ENCODE data around the gene MAML2. TPM values are rescaled to one million over a fixed set of nuclear protein-coding genes. Genes with fewer than 3 reads are reported as not detected.

Gene MAML2
- total RNA-seq, 5 donors from 2014 or later (not counting 1 experiment from before 2014, with no cell fraction given) = 30.4 to 66.7 (median 35.1) TPM

GRCh38 chr11:96147186-96147585 lies 195.8 kb downstream of the MAML2 start:
- DNase-seq (no peak), ATAC-seq (replicated peaks in 1 of 4) (no peak)
- Mint-ChIP-seq H3K4me1 (peaks cover 40 to 59% (median 41%) of the 10 kb centered on the region in 3 donors), H3K9me3 (no peaks in the 10 kb centered on the region), H3K36me3 (peaks cover 19% of the 10 kb centered on the region), H3K4me3 (no peak overlapping the region), H3K27me3 (no peaks in the 10 kb centered on the region), H3K27ac (no peak overlapping the region)
- WGBS (ENCODE audit: insufficient coverage) = no CpG with 5 or more reads among the region's 2 CpGs
- POLR2A ChIA-PET = interaction anchor here in 1 of 2 donors (0.9 kb wide), 1 partner anchor 11 kb away, joined by 3 read pairs; no protein-coding TSS in a partner anchor
- Histone ChIP-seq H3K27ac (ENCODE audit: low read length) (no peak overlapping the region), H3K4me1 (ENCODE audit: control insufficient read depth in 1 of 2, extremely low read depth in 1 of 2, insufficient read depth in 2 of 2, low read length in 2 of 2) (no peaks in the 10 kb centered on the region), H3K27me3 (replicated peaks in 1 of 2; ENCODE audit: control insufficient read depth in 2 of 2, extremely low read depth in 1 of 2, insufficient read depth in 2 of 2, low read length in 1 of 2) (no peaks in the 10 kb centered on the region), H3K36me3 (ENCODE audit: control insufficient read depth in 2 of 2, extremely low read depth in 1 of 2, insufficient read depth in 1 of 2, low read length in 1 of 2) (peaks cover 0 to 4% of the 10 kb centered on the region in 2 donors), H3K4me3 (ENCODE audit: control insufficient read depth in 1 of 2, extremely low read depth in 1 of 2, low read length in 1 of 2) (no peak overlapping the region), H3K9me3 (no peaks in the 10 kb centered on the region)
- CTCF ChIA-PET = interaction anchor here in 1 of 2 donors (1.0 kb wide), 1 partner anchor 196 kb away, joined by 4 read pairs; the partner anchor contains the start of gene MAML2

- H3K36me3 ChIP-seq (ENCODE audit: control insufficient read depth in 2 of 2, extremely low read depth in 1 of 2, insufficient read depth in 1 of 2, low read length in 1 of 2) = peaks cover 0 to 4% of the 10 kb centered on the region in 2 donors
- H3K4me3 Mint-ChIP-seq = no peak overlapping the region
- peaks cover 42 to 60% (median 44%) of the 10 kb centered on the region in 3 donors for H3K4me1 Mint-ChIP-seq
- POLR2A ChIA-PET = interaction anchor here in 1 of 2 donors (0.9 kb wide), 1 partner anchor 11 kb away, joined by 3 read pairs; no protein-coding TSS in a partner anchor
- no peaks in the 10 kb centered on the region for H3K9me3 Mint-ChIP-seq
- H3K27ac Mint-ChIP-seq = no peak overlapping the region
- no peak overlapping the region for H3K27ac ChIP-seq (ENCODE audit: low read length)
- no peaks in the 10 kb centered on the region for H3K4me1 ChIP-seq (ENCODE audit: control insufficient read depth in 1 of 2, extremely low read depth in 1 of 2, insufficient read depth in 2 of 2, low read length in 2 of 2)
- H3K36me3 Mint-ChIP-seq = peaks cover 18% of the 10 kb centered on the region
- CTCF ChIA-PET = interaction anchor here in 1 of 2 donors (1.0 kb wide), 1 partner anchor 196 kb away, joined by 4 read pairs; the partner anchor contains the start of gene MAML2
- ATAC-seq (replicated peaks in 1 of 4) (no peak), DNase-seq (no peak)
- H3K27me3 ChIP-seq (replicated peaks in 1 of 2; ENCODE audit: control insufficient read depth in 2 of 2, extremely low read depth in 1 of 2, insufficient read depth in 2 of 2, low read length in 1 of 2) = no peaks in the 10 kb centered on the region
- no peaks in the 10 kb centered on the region for H3K27me3 Mint-ChIP-seq
- no peaks in the 10 kb centered on the region for H3K9me3 ChIP-seq
- no peak overlapping the region for H3K4me3 ChIP-seq (ENCODE audit: control insufficient read depth in 1 of 2, extremely low read depth in 1 of 2, low read length in 1 of 2)
Observed at GRCh38 chr11:96146765-96147164, 196.2 kb downstream of the MAML2 start.

DNA sequence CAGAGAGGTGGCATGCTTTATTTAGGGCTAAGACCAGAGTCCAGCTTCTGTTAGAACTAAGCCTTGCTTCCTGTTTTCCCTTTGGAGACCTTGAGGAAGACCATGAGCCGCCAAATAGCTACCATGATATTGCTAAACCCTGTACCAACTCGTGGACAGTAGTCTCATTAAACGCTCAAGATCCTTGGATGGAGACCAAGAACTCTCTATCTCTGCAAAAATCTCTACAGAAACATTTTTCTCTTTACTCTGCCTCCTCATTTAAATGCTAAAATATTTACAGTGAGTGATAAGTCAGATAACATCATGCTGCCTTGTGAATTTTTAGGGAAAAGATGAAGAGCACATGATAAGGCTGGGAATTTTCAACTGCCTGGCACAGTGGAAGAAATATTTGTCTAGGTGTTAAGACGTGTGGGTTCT lies 197.8 kb downstream of the MAML2 start:
- CTCF ChIA-PET = no interaction called here
- H3K27me3 Mint-ChIP-seq = no peaks in the 10 kb centered on the region
- POLR2A ChIA-PET = interaction anchor here in 1 of 2 donors (0.7 kb wide), 1 partner anchor 18 kb away, joined by 3 read pairs; no protein-coding TSS in a partner anchor
- Histone ChIP-seq H3K27ac (ENCODE audit: low read length) (no peak overlapping the region), H3K9me3 (no peaks in the 10 kb centered on the region), H3K4me1 (ENCODE audit: control insufficient read depth in 1 of 2, extremely low read depth in 1 of 2, insufficient read depth in 2 of 2, low read length in 2 of 2) (peaks cover 3 to 10% of the 10 kb centered on the region in 2 experiments), H3K27me3 (replicated peaks in 1 of 2; ENCODE audit: control insufficient read depth in 2 of 2, extremely low read depth in 1 of 2, insufficient read depth in 2 of 2, low read length in 1 of 2) (no peaks in the 10 kb centered on the region), H3K4me3 (ENCODE audit: control insufficient read depth in 1 of 2, extremely low read depth in 1 of 2, low read length in 1 of 2) (no peak overlapping the region), H3K36me3 (ENCODE audit: control insufficient read depth in 2 of 2, extremely low read depth in 1 of 2, insufficient read depth in 1 of 2, low read length in 1 of 2) (peaks cover 0 to 4% of the 10 kb centered on the region in 2 donors)
- peak overlapping the region; percentile 23 to 25 for H3K27ac Mint-ChIP-seq
- 96% methylated on average over 3 of the region's 4 CpGs for WGBS (ENCODE audit: insufficient coverage)
- H3K4me3 Mint-ChIP-seq = no peak overlapping the region
- H3K36me3 Mint-ChIP-seq = peaks cover 18% of the 10 kb centered on the region
- DNase-seq = no peak
- no peaks in the 10 kb centered on the region for H3K9me3 Mint-ChIP-seq
- H3K4me1 Mint-ChIP-seq = peaks cover 57 to 74% (median 60%) of the 10 kb centered on the region in 3 donors
- ATAC-seq (replicated peaks in 1 of 4) = no peak

DNA sequence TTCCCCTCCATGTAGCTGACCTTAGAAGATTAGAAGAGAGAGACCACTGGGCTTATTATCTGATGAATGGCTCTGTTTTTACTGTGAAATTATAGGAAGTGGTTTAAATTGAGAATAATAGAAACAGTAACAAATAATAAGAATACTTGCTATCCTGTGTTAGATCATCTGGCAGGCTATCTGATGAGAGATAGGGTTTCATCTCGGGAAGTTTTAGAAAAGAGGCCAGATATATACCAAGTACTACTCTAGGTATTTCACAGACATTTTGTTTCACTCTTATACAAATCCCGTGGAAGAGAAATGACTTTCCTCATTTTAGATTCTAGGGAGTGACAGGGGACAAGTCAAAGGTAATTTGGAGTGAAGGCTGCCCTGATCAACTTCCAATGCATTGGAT lies 198.4 kb downstream of the MAML2 start:
- peaks cover 18% of the 10 kb centered on the region for H3K36me3 Mint-ChIP-seq
- CTCF ChIA-PET = interaction anchor here (0.7 to 1.1 kb wide), 2 partner anchors 10 to 198 kb away, joined by 3 read pairs; partner anchors contain the start of gene MAML2 (in 1 of the 2)
- H3K4me3 Mint-ChIP-seq = no peak overlapping the region
- POLR2A ChIA-PET = no interaction called here
- peaks cover 63 to 81% (median 66%) of the 10 kb centered on the region in 3 donors for H3K4me1 Mint-ChIP-seq
- no peak for DNase-seq
- H3K9me3 Mint-ChIP-seq = no peaks in the 10 kb centered on the region
- no CpG with 5 or more reads among the region's 2 CpGs for WGBS (ENCODE audit: insufficient coverage)
- Histone ChIP-seq H3K27me3 (replicated peaks in 1 of 2; ENCODE audit: control insufficient read depth in 2 of 2, extremely low read depth in 1 of 2, insufficient read depth in 2 of 2, low read length in 1 of 2) (no peaks in the 10 kb centered on the region), H3K9me3 (no peaks in the 10 kb centered on the region), H3K27ac (ENCODE audit: low read length) (no peak overlapping the region), H3K4me1 (ENCODE audit: control insufficient read depth in 1 of 2, extremely low read depth in 1 of 2, insufficient read depth in 2 of 2, low read length in 2 of 2) (peaks cover 8 to 13% of the 10 kb centered on the region in 2 experiments), H3K4me3 (ENCODE audit: control insufficient read depth in 1 of 2, extremely low read depth in 1 of 2, low read length in 1 of 2) (no peak overlapping the region), H3K36me3 (ENCODE audit: control insufficient read depth in 2 of 2, extremely low read depth in 1 of 2, insufficient read depth in 1 of 2, low read length in 1 of 2) (peaks cover 0 to 4% of the 10 kb centered on the region in 2 donors)
- no peaks in the 10 kb centered on the region for H3K27me3 Mint-ChIP-seq
- no peak for ATAC-seq (replicated peaks in 1 of 4)
- peak overlapping the region in 1 of 2 donors; percentile 48 for H3K27ac Mint-ChIP-seq

DNA sequence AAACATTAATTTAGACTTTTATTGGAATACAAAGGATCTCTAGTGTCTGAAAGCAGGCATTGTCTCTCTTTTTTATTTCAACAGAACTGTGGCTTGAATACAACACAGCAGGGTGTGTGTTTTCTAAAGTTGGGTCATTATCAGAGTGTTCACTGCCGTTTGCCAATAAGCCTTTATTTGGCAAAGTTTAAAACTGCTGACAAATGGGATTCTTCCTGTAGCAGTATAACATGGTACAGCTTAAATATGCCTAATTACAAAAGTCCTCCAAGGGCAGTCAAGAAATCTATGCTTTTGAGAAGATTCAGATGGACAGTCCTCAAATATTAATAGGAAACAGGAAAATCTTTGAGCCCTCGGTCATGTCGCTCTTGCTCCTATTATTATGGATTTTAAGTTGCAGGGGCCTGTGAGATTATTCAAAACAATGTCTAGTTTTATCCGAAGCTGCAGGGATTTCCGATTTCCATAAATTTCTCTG lies 199.9 kb downstream of the MAML2 start:
- DNase-seq = no peak
- H3K4me1 ChIP-seq (ENCODE audit: control insufficient read depth in 1 of 2, extremely low read depth in 1 of 2, insufficient read depth in 2 of 2, low read length in 2 of 2) = peaks cover 8 to 13% of the 10 kb centered on the region in 2 experiments
- no peaks in the 10 kb centered on the region for H3K9me3 ChIP-seq
- H3K4me3 ChIP-seq (ENCODE audit: control insufficient read depth in 1 of 2, extremely low read depth in 1 of 2, low read length in 1 of 2) = no peak overlapping the region
- ATAC-seq (replicated peaks in 1 of 4) = no peak
- Mint-ChIP-seq H3K27me3 (no peaks in the 10 kb centered on the region), H3K4me3 (no peak overlapping the region), H3K9me3 (no peaks in the 10 kb centered on the region), H3K27ac (peak overlapping the region; percentile 39 to 64), H3K36me3 (peaks cover 17% of the 10 kb centered on the region), H3K4me1 (peaks cover 68 to 84% (median 78%) of the 10 kb centered on the region in 3 donors)
- H3K27me3 ChIP-seq (replicated peaks in 1 of 2; ENCODE audit: control insufficient read depth in 2 of 2, extremely low read depth in 1 of 2, insufficient read depth in 2 of 2, low read length in 1 of 2) = no peaks in the 10 kb centered on the region
- CTCF ChIA-PET = no interaction called here
- no peak overlapping the region for H3K27ac ChIP-seq (ENCODE audit: low read length)
- no CpG with 5 or more reads among the region's 5 CpGs for WGBS (ENCODE audit: insufficient coverage)
- POLR2A ChIA-PET = interaction anchor here in 1 of 2 donors (0.6 kb wide), 2 partner anchors 13 to 260 kb away, joined by 3 to 4 read pairs; no protein-coding TSS in a partner anchor
- peaks cover 0 to 4% of the 10 kb centered on the region in 2 donors for H3K36me3 ChIP-seq (ENCODE audit: control insufficient read depth in 2 of 2, extremely low read depth in 1 of 2, insufficient read depth in 1 of 2, low read length in 1 of 2)

GRCh38 chr11:96141626-96142025 lies 201.4 kb downstream of the MAML2 start:
- Histone ChIP-seq H3K4me3 (ENCODE audit: control insufficient read depth in 1 of 2, extremely low read depth in 1 of 2, low read length in 1 of 2) (no peak overlapping the region), H3K27ac (ENCODE audit: low read length) (no peak overlapping the region), H3K9me3 (no peaks in the 10 kb centered on the region), H3K36me3 (ENCODE audit: control insufficient read depth in 2 of 2, extremely low read depth in 1 of 2, insufficient read depth in 1 of 2, low read length in 1 of 2) (no peaks in the 10 kb centered on the region), H3K4me1 (ENCODE audit: control insufficient read depth in 1 of 2, extremely low read depth in 1 of 2, insufficient read depth in 2 of 2, low read length in 2 of 2) (peaks cover 15 to 19% of the 10 kb centered on the region in 2 experiments), H3K27me3 (replicated peaks in 1 of 2; ENCODE audit: control insufficient read depth in 2 of 2, extremely low read depth in 1 of 2, insufficient read depth in 2 of 2, low read length in 1 of 2) (no peaks in the 10 kb centered on the region)
- Mint-ChIP-seq H3K27me3 (no peaks in the 10 kb centered on the region), H3K9me3 (no peaks in the 10 kb centered on the region), H3K4me1 (peaks cover 75 to 86% (median 82%) of the 10 kb centered on the region in 3 donors), H3K4me3 (no peak overlapping the region), H3K27ac (peak overlapping the region; percentile 1 to 72), H3K36me3 (peaks cover 15% of the 10 kb centered on the region)
- ATAC-seq (replicated peaks in 1 of 4) = no peak
- WGBS (ENCODE audit: insufficient coverage) = 100% methylated on average over 3 of the region's 9 CpGs
- DNase-seq = no peak
- ChIA-PET POLR2A (interaction anchor here in 1 of 2 donors (0.5 kb wide), 1 partner anchor 48 kb away, joined by 3 read pairs; no protein-coding TSS in a partner anchor), CTCF (interaction anchor here in 1 of 2 donors (0.5 to 1.2 kb wide), 3 partner anchors 14 to 202 kb away, joined by 3 read pairs; no protein-coding TSS in a partner anchor)
